OCI-LY7 (cell line): ENCODE data around the gene TM4SF5. TPM values are rescaled to one million over a fixed set of nuclear protein-coding genes. Genes with fewer than 3 reads are reported as not detected.

Source experiments
- BruUV-seq: library from RNA; stranded (reverse); fragments of 400-500 nt; replicated peaks from 2 replicates; lab custom pipeline; 2021; lab: Mats Ljungman, UMichigan
- CTCF ChIA-PET: fragments of 300-600 bp; sonication (Branson Sonifier 250); formaldehyde crosslinking; loops from one replicate; lab custom pipeline; 2022; ENCODE audit warnings: antibody characterized with exemption; ENCODE audit not compliant: unreplicated experiment; lab: Charles Lee
- POLR2A ChIA-PET: fragments of 300-600 bp; sonication (Branson Sonifier 250); formaldehyde crosslinking; loops from one replicate; lab custom pipeline; 2022; ENCODE audit warnings: antibody characterized with exemption; lab: Charles Lee
- DNase-seq: peaks from one replicate; pipeline ENCODE4 v3.0.0-alpha.2; 2015; ENCODE audit warnings: low spot score
- H2AFZ ChIP-seq: fragments of 200-600 bp; sonication (generic), shearing (Covaris generic); 2 replicates; pipeline ENCODE4 v1.6.1; 2014; ENCODE audit warnings: mild to moderate bottlenecking, antibody characterized with exemption, low read length, moderate library complexity
- H3K27ac ChIP-seq: fragments of 200-600 bp; sonication (generic); 2 replicates; pipeline ENCODE4 v1.5.1; 2014; ENCODE audit warnings: mixed run types, low read depth, mild to moderate bottlenecking, moderate library complexity, low read length, inconsistent platforms; ENCODE audit not compliant: poor library complexity, severe bottlenecking
- H3K36me3 ChIP-seq: fragments of 200-600 bp; sonication (generic); 2 replicates; pipeline ENCODE4 v1.6.1; 2014; ENCODE audit warnings: mild to moderate bottlenecking, antibody characterized with exemption, low read length, moderate library complexity, mixed read lengths; ENCODE audit not compliant: insufficient read depth
- H3K4me1 ChIP-seq: fragments of 200-600 bp; sonication (generic); 2 replicates; pipeline ENCODE4 v1.5.1; 2014; ENCODE audit warnings: mild to moderate bottlenecking, low read length; ENCODE audit not compliant: insufficient read depth, poor library complexity, severe bottlenecking
- H3K4me2 ChIP-seq: fragments of 200-600 bp; sonication (generic); 2 replicates; pipeline ENCODE4 v1.6.1; 2014; ENCODE audit warnings: mild to moderate bottlenecking, low read length
- H3K4me3 ChIP-seq: fragments of 200-600 bp; sonication (generic); 2 replicates; pipeline ENCODE4 v1.5.1; 2014; ENCODE audit warnings: mild to moderate bottlenecking, low read depth, low read length; ENCODE audit not compliant: poor library complexity, severe bottlenecking
- H3K79me2 ChIP-seq: fragments of 200-600 bp; sonication (generic); 2 replicates; pipeline ENCODE4 v1.6.1; 2016; ENCODE audit warnings: low read depth, mild to moderate bottlenecking, low read length, moderate library complexity, mixed read lengths; ENCODE audit not compliant: insufficient read depth
- H3K9me2 ChIP-seq: fragments of 200-600 bp; sonication (generic); 2 replicates; pipeline ENCODE4 v1.6.1; 2016; ENCODE audit warnings: mild to moderate bottlenecking, low read length, mixed read lengths; ENCODE audit not compliant: insufficient read depth
- H3K9me3 ChIP-seq: fragments of 200-600 bp; sonication (generic); 2 replicates; pipeline ENCODE4 v1.6.1; 2014; ENCODE audit warnings: mild to moderate bottlenecking, mixed run types, low read length, mixed read lengths
- H4K20me1 ChIP-seq: fragments of 200-600 bp; sonication (generic); 2 replicates; pipeline ENCODE4 v1.6.1; 2014; ENCODE audit warnings: mild to moderate bottlenecking, antibody characterized with exemption, low read length, moderate library complexity, mixed read lengths; ENCODE audit not compliant: insufficient read depth
- EZH2phosphoT487 ChIP-seq: fragments of 200-600 bp; sonication (generic); IDR thresholded peaks from 2 replicates; pipeline ENCODE4 v1.6.1; 2018; ENCODE audit warnings: low read depth, borderline replicate concordance, mild to moderate bottlenecking, mixed run types, antibody characterized with exemption, low read length, moderate library complexity, mixed read lengths
- intact Hi-C: fragments of 100-400 bp; cut with micrococcal nuclease; formaldehyde crosslinking; loops from one replicate; pipeline ENCODE4 v1.10.0; 2022; ENCODE audit not compliant: unreplicated experiment
- total RNA-seq, 2 experiments: library from RNA; depleted of rRNA in 1 of 2; stranded (reverse); fragments of >200 nt in 1 of 2; shearing (Covaris generic) in 1 of 2; gene quantifications; 2 replicates each; pipeline ENCODE4 v1.2.3, GENCODE V29; 2014 to 2022
- TF ChIP-seq, protein P1 (sequence below): fragments of 200-600 bp; sonication (generic); conservative IDR thresholded peaks from 2 replicates; pipeline ENCODE4 v1.5.1; 2014; ENCODE audit warnings: mild to moderate bottlenecking, antibody characterized with exemption, low read length, moderate library complexity, mixed read lengths

The TM4SF5 gene
- total RNA-seq, 2 experiments from 2014 or later: not detected

DNA sequence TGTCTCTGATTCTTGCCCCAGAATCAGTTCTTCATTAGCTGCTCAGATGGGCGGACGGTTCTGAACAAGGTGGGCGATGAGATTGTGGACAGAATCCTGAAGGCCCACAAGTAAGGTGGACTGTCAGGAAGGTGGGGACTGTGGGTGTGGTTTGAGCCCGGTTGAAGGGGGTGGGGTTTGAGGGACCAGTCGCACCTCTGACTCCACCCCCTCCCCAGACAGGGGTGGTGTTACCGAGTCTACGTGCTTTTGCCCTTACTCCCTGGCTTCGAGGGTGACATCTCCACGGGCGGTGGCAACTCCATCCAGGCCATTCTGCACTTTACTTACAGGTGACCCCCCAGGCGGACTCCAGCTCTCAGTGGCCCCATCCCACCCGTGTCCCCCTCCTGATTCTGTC lies 46.6 kb downstream of the TM4SF5 start:
- no peak overlapping the region for H2AFZ ChIP-seq
- H3K9me3 ChIP-seq: no peaks in the 10 kb centered on the region
- CTCF ChIA-PET: no interaction called here
- H3K27ac ChIP-seq: no peak overlapping the region
- H3K9me2 ChIP-seq: no peaks in the 10 kb centered on the region
- POLR2A ChIA-PET: no interaction called here
- H3K79me2 ChIP-seq: no peaks in the 10 kb centered on the region
- H3K4me2 ChIP-seq: no peak overlapping the region
- H4K20me1 ChIP-seq: no peaks in the 10 kb centered on the region
- H3K36me3 ChIP-seq: no peaks in the 10 kb centered on the region
- no TSS peak for BruUV-seq
- no peak overlapping the region for H3K4me3 ChIP-seq
- intact Hi-C loops: no loop called here
- TF ChIP-seq, protein P1, sequence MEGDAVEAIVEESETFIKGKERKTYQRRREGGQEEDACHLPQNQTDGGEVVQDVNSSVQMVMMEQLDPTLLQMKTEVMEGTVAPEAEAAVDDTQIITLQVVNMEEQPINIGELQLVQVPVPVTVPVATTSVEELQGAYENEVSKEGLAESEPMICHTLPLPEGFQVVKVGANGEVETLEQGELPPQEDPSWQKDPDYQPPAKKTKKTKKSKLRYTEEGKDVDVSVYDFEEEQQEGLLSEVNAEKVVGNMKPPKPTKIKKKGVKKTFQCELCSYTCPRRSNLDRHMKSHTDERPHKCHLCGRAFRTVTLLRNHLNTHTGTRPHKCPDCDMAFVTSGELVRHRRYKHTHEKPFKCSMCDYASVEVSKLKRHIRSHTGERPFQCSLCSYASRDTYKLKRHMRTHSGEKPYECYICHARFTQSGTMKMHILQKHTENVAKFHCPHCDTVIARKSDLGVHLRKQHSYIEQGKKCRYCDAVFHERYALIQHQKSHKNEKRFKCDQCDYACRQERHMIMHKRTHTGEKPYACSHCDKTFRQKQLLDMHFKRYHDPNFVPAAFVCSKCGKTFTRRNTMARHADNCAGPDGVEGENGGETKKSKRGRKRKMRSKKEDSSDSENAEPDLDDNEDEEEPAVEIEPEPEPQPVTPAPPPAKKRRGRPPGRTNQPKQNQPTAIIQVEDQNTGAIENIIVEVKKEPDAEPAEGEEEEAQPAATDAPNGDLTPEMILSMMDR: no peak
- TF ChIP-seq EZH2phosphoT487: no peak
- DNase-seq: no peak
- no peaks in the 10 kb centered on the region for H3K4me1 ChIP-seq

- POLR2A ChIA-PET: no interaction called here
- Histone ChIP-seq H3K4me1 (no peaks in the 10 kb centered on the region), H3K4me2 (no peak overlapping the region), H3K9me2 (no peaks in the 10 kb centered on the region), H3K4me3 (no peak overlapping the region), H3K79me2 (no peaks in the 10 kb centered on the region), H2AFZ (no peak overlapping the region), H3K9me3 (no peaks in the 10 kb centered on the region), H4K20me1 (no peaks in the 10 kb centered on the region), H3K27ac (no peak overlapping the region), H3K36me3 (no peaks in the 10 kb centered on the region)
- DNase-seq: no peak
- intact Hi-C loops: no loop called here
- TF ChIP-seq EZH2phosphoT487: no peak
- TF ChIP-seq, protein P1: no peak
- CTCF ChIA-PET: no interaction called here
- no TSS peak for BruUV-seq
These were observed 51.1 kb downstream of the TM4SF5 start for GRCh38 chr17:4822835-4823234.

- Histone ChIP-seq H3K4me2 (no peak overlapping the region), H4K20me1 (no peaks in the 10 kb centered on the region), H3K9me2 (no peaks in the 10 kb centered on the region), H2AFZ (no peak overlapping the region), H3K4me3 (no peak overlapping the region), H3K27ac (no peak overlapping the region), H3K4me1 (no peaks in the 10 kb centered on the region), H3K79me2 (no peaks in the 10 kb centered on the region), H3K9me3 (no peaks in the 10 kb centered on the region), H3K36me3 (no peaks in the 10 kb centered on the region)
- intact Hi-C loops: no loop called here
- BruUV-seq: no TSS peak
- ChIA-PET POLR2A (no interaction called here), CTCF (no interaction called here)
- DNase-seq: no peak
- no peak for TF ChIP-seq EZH2phosphoT487
- TF ChIP-seq, protein P1: no peak
These were observed 51.8 kb downstream of the TM4SF5 start for GRCh38 chr17:4823373-4824089.
